CD14-positive monocyte (primary cell): ENCODE measurements around the gene ADAMTS17. TPM values are rescaled to one million over a fixed set of nuclear protein-coding genes. Genes with fewer than 3 reads are reported as not detected.
"Not testable (repeated sequence)": the region's sequence is repeated elsewhere in the genome, so short reads cannot be mapped to it uniquely, and the experiment has no call there.

Experiments
- DNase-seq, 3 donors: peaks; one replicate each; pipeline ENCODE4 v3.0.0-alpha.2; 2011 to 2022
- H2AFZ ChIP-seq: 2 replicates; pipeline ENCODE4 v1.6.0; 2012; ENCODE audit warnings: mild to moderate bottlenecking, low read depth, low read length, inconsistent platforms; ENCODE audit not compliant: insufficient read depth, poor library complexity, severe bottlenecking
- H3K27ac ChIP-seq, 2 donors: 1 replicate in 1 of 2; 2 replicates in 1 of 2; pipeline ENCODE4 v1.5.1; 2012 to 2013; ENCODE audit warnings: low read length in 2 of 2, control low read depth in 1 of 2, inconsistent platforms in 1 of 2, low read depth in 1 of 2, mild to moderate bottlenecking in 1 of 2
- H3K27me3 ChIP-seq, 2 donors: one replicate each; pipeline versions ENCODE4 v1.6.0 to v1.6.1; 2011 to 2013; ENCODE audit warnings: low read length in 2 of 2; ENCODE audit not compliant: control insufficient read depth in 2 of 2, insufficient read depth in 2 of 2
- H3K36me3 ChIP-seq, 2 donors: replicated peaks in 1 of 2; 1 replicate in 1 of 2; 2 replicates in 1 of 2; pipeline versions ENCODE4 v1.5.1 to v1.6.1; 2012 to 2013; ENCODE audit warnings: low read length in 2 of 2, control low read depth in 1 of 2, inconsistent platforms in 1 of 2, mild to moderate bottlenecking in 1 of 2; ENCODE audit not compliant: insufficient read depth in 2 of 2, control insufficient read depth in 1 of 2
- H3K4me1 ChIP-seq, 2 donors: 1 replicate in 1 of 2; 2 replicates in 1 of 2; pipeline versions ENCODE4 v1.5.1 to v1.6.1; 2012 to 2013; ENCODE audit warnings: low read length in 2 of 2, control low read depth in 1 of 2, inconsistent platforms in 1 of 2, mild to moderate bottlenecking in 1 of 2, moderate library complexity in 1 of 2; ENCODE audit not compliant: insufficient read depth in 2 of 2, control insufficient read depth in 1 of 2
- H3K4me2 ChIP-seq: replicated peaks from 2 replicates; pipeline ENCODE3; 2012; ENCODE audit warnings: low read length, moderate library complexity, mild to moderate bottlenecking; ENCODE audit not compliant: poor library complexity, severe bottlenecking; ENCODE audit errors: extremely low read depth
- H3K4me3 ChIP-seq, 3 experiments: fragments of 200-600 bp in 1 of 3; sonication (generic) in 1 of 3; replicated peaks in 1 of 3; 1 replicate in 2 of 3; 2 replicates in 1 of 3; pipeline ENCODE4 v1.5.1; 2011 to 2013; ENCODE audit warnings: low read length in 3 of 3, mild to moderate bottlenecking in 3 of 3, control low read depth in 2 of 3, low read depth in 2 of 3, inconsistent platforms in 1 of 3, moderate library complexity in 1 of 3
- H3K79me2 ChIP-seq: 2 replicates; pipeline ENCODE4 v1.6.0; 2012; ENCODE audit warnings: mild to moderate bottlenecking, control low read depth, inconsistent platforms, low read length, moderate library complexity; ENCODE audit not compliant: insufficient read depth
- H3K9ac ChIP-seq: 2 replicates; pipeline ENCODE4 v1.6.0; 2017; ENCODE audit warnings: low read length, mild to moderate bottlenecking; ENCODE audit not compliant: insufficient read depth, poor library complexity, severe bottlenecking
- H3K9me3 ChIP-seq, 2 donors: replicated peaks in 1 of 2; 1 replicate in 1 of 2; 2 replicates in 1 of 2; pipeline versions ENCODE4 v1.5.1 to v1.6.1; 2012 to 2013; ENCODE audit warnings: low read length in 2 of 2, control low read depth in 1 of 2; ENCODE audit not compliant: control insufficient read depth in 1 of 2, insufficient read depth in 1 of 2
- H4K20me1 ChIP-seq: 2 replicates; pipeline ENCODE4 v1.6.0; 2012; ENCODE audit warnings: mild to moderate bottlenecking, low read length, control low read depth, moderate library complexity; ENCODE audit not compliant: insufficient read depth
- H3K27ac Mint-ChIP-seq, 7 donors: one replicate each; pipeline ENCODE4 v1.8.0; 2020; ENCODE audit warnings: mild to moderate bottlenecking in 7 of 7, mixed read lengths in 7 of 7, moderate library complexity in 6 of 7, inconsistent platforms in 2 of 7
- H3K27me3 Mint-ChIP-seq, 3 donors: one replicate each; pipeline ENCODE4 v1.8.0; 2021 to 2022; ENCODE audit warnings: low read depth in 3 of 3, mild to moderate bottlenecking in 3 of 3, mixed read lengths in 3 of 3, moderate library complexity in 3 of 3, inconsistent platforms in 1 of 3
- H3K36me3 Mint-ChIP-seq, 2 donors: one replicate each; pipeline ENCODE4 v1.8.0; 2020; ENCODE audit warnings: mixed read lengths in 2 of 2, inconsistent platforms in 1 of 2, mild to moderate bottlenecking in 1 of 2
- H3K4me1 Mint-ChIP-seq: one replicate; pipeline ENCODE4 v1.8.0; 2020; ENCODE audit warnings: mild to moderate bottlenecking, mixed read lengths
- H3K4me3 Mint-ChIP-seq, 2 donors: one replicate each; pipeline ENCODE4 v1.8.0; 2020; ENCODE audit warnings: mild to moderate bottlenecking in 2 of 2, mixed read lengths in 2 of 2, moderate library complexity in 1 of 2
- H3K9me3 Mint-ChIP-seq, 7 donors: one replicate each; pipeline ENCODE4 v1.8.0; 2020 to 2022; ENCODE audit warnings: mixed read lengths in 7 of 7, mild to moderate bottlenecking in 6 of 7, moderate library complexity in 6 of 7, inconsistent platforms in 2 of 7
- CTCF ChIP-seq: fragments of 200-600 bp; IDR thresholded peaks from one replicate; pipeline ENCODE4 v1.8.0; 2022; ENCODE audit warnings: antibody characterized with exemption, mild to moderate bottlenecking
- WGBS: methylation state at CpG from one replicate; pipeline ENCODE4 v1.1.5; 2013; ENCODE audit warnings: missing lambda C conversion rate; ENCODE audit not compliant: insufficient coverage; 5-methylcytosine and 5-hydroxymethylcytosine counted together
- intact Hi-C, 2 donors: fragments of 100-400 bp; cut with micrococcal nuclease; formaldehyde crosslinking; loops; one replicate each; pipeline versions ENCODE4 v1.15.0 to v1.15.1; 2023
- polyA plus RNA-seq, 3 donors: library from polyadenylated mRNA; depleted of rRNA in 1 of 3; unstranded in 2 of 3; stranded (reverse) in 1 of 3; fragments of 300-500 nt in 2 of 3; fragments of >200 nt in 1 of 3; fragmentation: Illumina TruSeq in 2 of 3; gene quantifications; 1 replicate in 2 of 3; 2 replicates in 1 of 3; pipeline ENCODE4 v1.2.3, GENCODE V29; 2012 to 2021

ADAMTS17 gene
- polyA plus RNA-seq, 3 donors, result 0.03 to 0.25 TPM; not detected in 1

- no peaks in the 10 kb centered on the region for H3K36me3 ChIP-seq
- Mint-ChIP-seq H3K36me3 (no peaks in the 10 kb centered on the region), H3K9me3 (peaks cover 0 to 19% (median 8%) of the 10 kb centered on the region in 7 donors), H3K4me3 (no peak overlapping the region), H3K4me1 (peaks cover 7% of the 10 kb centered on the region), H3K27me3 (peaks cover 1 to 10% (median 6%) of the 10 kb centered on the region in 3 donors), H3K27ac (no peak overlapping the region)
- no peak overlapping the region for H3K27ac ChIP-seq
- peaks cover 4 to 6% of the 10 kb centered on the region in 2 donors for H3K27me3 ChIP-seq
- no peak overlapping the region for H3K4me3 ChIP-seq
- intact Hi-C loops, result no loop called here
- no peaks in the 10 kb centered on the region for H3K9me3 ChIP-seq
- no peak overlapping the region for H3K9ac ChIP-seq
- H3K79me2 ChIP-seq, result no peaks in the 10 kb centered on the region
- no peak overlapping the region for H2AFZ ChIP-seq
- TF ChIP-seq CTCF, result no peak
- H4K20me1 ChIP-seq, result no peaks in the 10 kb centered on the region
- no peak for DNase-seq
- no CpG with 5 or more reads among the region's 1 CpG for WGBS
- H3K4me1 ChIP-seq, result no peaks in the 10 kb centered on the region
- H3K4me2 ChIP-seq, result no peak overlapping the region
These were observed 266.5 kb downstream of the ADAMTS17 start for GRCh38 chr15:100075229-100075628.

- H3K27ac Mint-ChIP-seq, result no peak overlapping the region
These were observed 267.8 kb downstream of the ADAMTS17 start for GRCh38 chr15:100073982-100074381.

GRCh38 chr15:100066521-100067280 is 275.1 kb downstream of the ADAMTS17 start:
- peaks cover 11 to 24% (median 17%) of the 10 kb centered on the region in 7 donors for H3K9me3 Mint-ChIP-seq
- H3K27ac Mint-ChIP-seq, H3K9ac ChIP-seq, H3K27me3 Mint-ChIP-seq, H3K36me3 Mint-ChIP-seq, intact Hi-C loops, H3K4me3 ChIP-seq, H3K4me2 ChIP-seq, H2AFZ ChIP-seq, H3K4me3 Mint-ChIP-seq, H3K27me3 ChIP-seq, DNase-seq, H3K79me2 ChIP-seq, H3K36me3 ChIP-seq, H3K9me3 ChIP-seq, H3K4me1 Mint-ChIP-seq, H4K20me1 ChIP-seq, H3K4me1 ChIP-seq, H3K27ac ChIP-seq: not testable (repeated sequence)
- WGBS, result 67% methylated on average over 3 of the region's 12 CpGs

More at GRCh38 chr15:100073982-100074381, 267.8 kb downstream of the ADAMTS17 start:
- Histone ChIP-seq H3K27me3 (peaks cover 2 to 4% of the 10 kb centered on the region in 2 donors), H4K20me1 (no peaks in the 10 kb centered on the region), H3K9ac (no peak overlapping the region), H3K27ac (no peak overlapping the region), H3K4me1 (no peaks in the 10 kb centered on the region), H3K4me2 (no peak overlapping the region), H3K9me3 (no peaks in the 10 kb centered on the region), H2AFZ (no peak overlapping the region), H3K4me3 (no peak overlapping the region), H3K36me3 (no peaks in the 10 kb centered on the region), H3K79me2 (no peaks in the 10 kb centered on the region)
- Mint-ChIP-seq H3K9me3 (peaks cover 3 to 20% (median 10%) of the 10 kb centered on the region in 7 donors), H3K36me3 (no peaks in the 10 kb centered on the region), H3K4me1 (peaks cover 6% of the 10 kb centered on the region), H3K4me3 (no peak overlapping the region), H3K27me3 (peaks cover 1 to 8% (median 4%) of the 10 kb centered on the region in 3 donors)
- no CpG with 5 or more reads among the region's 5 CpGs for WGBS
- no peak for TF ChIP-seq CTCF
- intact Hi-C loops, result no loop called here
- no peak for DNase-seq
